Stomach (tissue), 4 donors: ENCODE measurements around the gene NEK4.

Experiments used
- CTCF ChIP-seq, 7 experiments: fragments of 450-650 bp in 4 of 7; fragments of 200-600 bp in 3 of 7; sonication (generic) in 3 of 7; IDR thresholded peaks; one replicate each; pipeline ENCODE4 v1.5.1; 2016 to 2019; ENCODE audit warnings: antibody characterized with exemption in 7 of 7, control low read depth in 2 of 7, mild to moderate bottlenecking in 1 of 7
- POLR2AphosphoS5 ChIP-seq, 3 donors: sonication (generic); formaldehyde crosslinking; IDR thresholded peaks; one replicate each; pipeline ENCODE4 v1.6.1; 2016; ENCODE audit warnings: antibody characterized with exemption in 3 of 3

GRCh38 chr3:52774066-52774713 is 3.5 kb upstream of the NEK4 start:
- TF ChIP-seq POLR2AphosphoS5 (IDR thresholded peaks at IDR 0.05) (no peak), CTCF (IDR thresholded peaks at IDR 0.05) (no peak)
